ENCODE results near the gene ADGRL2.

The ADGRL2 gene

GRCh38 chr1:81982523-81982922 is 181.8 kb downstream of the ADGRL2 start:
- no peak for DNase-seq (ENCODE audit: low read depth in 2 of 2)

DNA sequence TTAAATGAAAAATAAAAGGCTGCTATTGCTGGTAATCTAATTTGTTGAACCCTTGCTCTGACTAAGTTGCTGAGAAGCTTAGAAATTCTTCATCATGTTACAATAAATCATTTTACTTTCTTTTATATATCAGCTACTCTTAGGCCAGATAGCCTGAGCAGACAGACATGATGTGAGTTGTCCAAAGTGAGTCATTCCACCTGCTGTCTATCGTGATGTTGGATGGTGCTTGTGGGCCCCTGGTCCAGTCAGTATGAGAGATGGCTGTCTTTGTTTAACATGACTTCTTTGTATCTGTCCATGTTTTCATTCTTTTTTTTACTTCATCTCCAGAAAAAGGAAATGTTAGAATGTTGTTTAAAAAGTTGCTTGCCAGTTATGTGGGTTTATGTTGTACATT is 188.8 kb downstream of the ADGRL2 start:
- DNase-seq (ENCODE audit: low read depth in 2 of 2): no peak

GRCh38 chr1:81990241-81990640 is 189.5 kb downstream of the ADGRL2 start:
- no peak for DNase-seq (ENCODE audit: low read depth in 2 of 2)

DNA sequence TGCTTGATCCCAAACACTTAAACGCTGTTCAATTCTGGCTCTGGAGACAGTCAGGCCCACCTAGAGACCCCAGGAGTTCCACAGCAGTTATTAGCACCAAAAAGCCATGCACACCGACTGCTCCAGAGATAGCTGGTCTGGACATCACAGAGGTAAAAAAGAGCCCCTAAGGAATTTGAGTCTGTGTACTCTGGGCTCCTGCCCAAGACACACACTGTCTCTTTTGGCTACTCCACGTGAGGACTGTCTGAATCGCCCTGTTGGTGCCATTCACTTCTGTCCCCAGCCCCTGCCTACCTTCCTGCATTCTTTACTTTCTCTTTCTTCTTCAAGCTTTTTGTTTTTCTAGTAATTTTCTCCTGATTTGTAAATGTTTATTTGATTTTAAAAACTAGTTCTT is 197.4 kb downstream of the ADGRL2 start:
- DNase-seq (ENCODE audit: low read depth in 2 of 2): no peak

GRCh38 chr1:81999364-81999763 is 198.6 kb downstream of the ADGRL2 start:
- no peak for DNase-seq (ENCODE audit: low read depth in 2 of 2)

- DNase-seq (ENCODE audit: low read depth in 2 of 2): no peak
Observed at GRCh38 chr1:82000221-82000620, 199.5 kb downstream of the ADGRL2 start.

DNA sequence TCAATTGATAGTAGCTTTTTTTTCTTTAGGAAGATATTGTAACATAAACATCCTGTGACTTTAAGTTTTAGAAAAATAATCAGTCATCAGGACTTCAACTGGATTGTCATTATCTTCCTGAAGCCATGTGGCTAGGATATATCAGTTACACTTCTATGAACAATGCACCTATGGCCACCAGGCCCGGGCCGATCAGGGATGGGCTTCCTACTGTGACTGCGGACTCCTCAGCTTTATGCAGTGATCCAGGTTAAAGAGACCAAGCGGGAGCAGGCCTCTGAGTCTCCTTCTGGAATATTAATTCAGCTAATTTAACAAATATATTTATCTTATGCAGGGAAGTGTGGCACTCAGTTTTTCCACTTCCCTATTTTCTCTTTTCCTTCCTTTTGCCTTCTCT is 200.6 kb downstream of the ADGRL2 start:
- no peak for DNase-seq (ENCODE audit: low read depth in 2 of 2)

- no peak for DNase-seq (ENCODE audit: low read depth in 2 of 2)
Observed at GRCh38 chr1:82007804-82008203, 207.1 kb downstream of the ADGRL2 start.

GRCh38 chr1:82013702-82014101 is 213.0 kb downstream of the ADGRL2 start:
- no peak for DNase-seq (ENCODE audit: low read depth in 2 of 2)

DNA sequence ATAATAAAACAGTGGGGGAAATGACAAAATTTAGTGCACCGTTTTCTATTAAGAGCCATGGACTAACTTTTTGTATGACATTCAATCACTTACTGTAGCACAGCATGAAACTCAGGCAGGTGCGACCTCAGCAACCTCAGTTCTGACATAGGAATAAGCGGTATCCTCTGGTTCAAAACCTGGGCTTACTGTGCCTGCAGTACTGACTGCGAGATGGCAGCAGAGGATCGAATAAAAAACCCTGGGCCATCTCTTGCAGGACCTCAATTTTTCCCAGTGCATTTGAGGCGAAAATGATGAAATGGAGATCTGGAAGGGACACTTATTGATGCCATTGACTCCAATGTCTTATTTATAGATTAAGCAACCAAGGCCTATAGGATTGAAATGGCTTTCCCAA is 214.7 kb downstream of the ADGRL2 start:
- no peak for DNase-seq (ENCODE audit: low read depth in 2 of 2)

DNA sequence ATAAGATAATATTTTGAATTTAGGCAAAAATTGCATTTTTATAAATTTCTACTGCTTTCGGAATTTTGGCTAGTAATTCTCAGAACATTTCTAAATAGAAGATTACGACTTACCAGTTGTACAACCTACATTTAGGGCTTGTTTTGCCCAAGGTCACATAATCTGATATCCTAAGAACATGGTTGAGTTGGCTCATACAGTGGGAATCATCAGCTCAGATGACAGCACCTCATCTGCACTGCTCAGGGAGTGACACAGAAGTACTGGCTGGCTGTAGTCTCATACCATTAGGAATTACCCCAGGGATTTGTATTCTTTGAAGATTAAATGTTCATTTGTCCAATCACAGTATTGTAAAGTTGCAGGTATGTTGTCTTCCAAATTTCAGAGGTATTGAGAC is 217.6 kb downstream of the ADGRL2 start:
- DNase-seq (ENCODE audit: low read depth in 2 of 2): no peak

GRCh38 chr1:82019508-82019907 is 218.8 kb downstream of the ADGRL2 start:
- no peak for DNase-seq (ENCODE audit: low read depth in 2 of 2)

DNA sequence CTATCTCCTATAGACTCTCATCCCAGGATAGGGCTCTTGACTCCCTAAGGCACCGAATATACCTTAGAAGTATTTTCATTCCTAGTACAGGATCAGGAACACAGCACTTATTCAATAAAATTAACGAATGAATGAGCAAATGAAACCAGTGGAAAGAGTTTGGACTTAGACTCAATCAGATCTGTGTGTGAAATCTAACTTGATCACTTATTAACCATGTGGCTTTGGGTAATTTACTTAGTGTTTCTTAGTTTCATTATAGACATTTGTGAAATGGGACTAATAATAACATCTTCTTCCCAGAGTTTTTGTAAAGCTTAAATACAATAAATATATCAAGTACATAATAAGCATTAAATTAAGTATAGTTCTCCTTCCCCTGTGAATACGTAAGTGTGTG is 230.1 kb downstream of the ADGRL2 start:
- DNase-seq (ENCODE audit: low read depth in 2 of 2): no peak

GRCh38 chr1:82032068-82032467 is 231.3 kb downstream of the ADGRL2 start:
- no peak for DNase-seq (ENCODE audit: low read depth in 2 of 2)

DNA sequence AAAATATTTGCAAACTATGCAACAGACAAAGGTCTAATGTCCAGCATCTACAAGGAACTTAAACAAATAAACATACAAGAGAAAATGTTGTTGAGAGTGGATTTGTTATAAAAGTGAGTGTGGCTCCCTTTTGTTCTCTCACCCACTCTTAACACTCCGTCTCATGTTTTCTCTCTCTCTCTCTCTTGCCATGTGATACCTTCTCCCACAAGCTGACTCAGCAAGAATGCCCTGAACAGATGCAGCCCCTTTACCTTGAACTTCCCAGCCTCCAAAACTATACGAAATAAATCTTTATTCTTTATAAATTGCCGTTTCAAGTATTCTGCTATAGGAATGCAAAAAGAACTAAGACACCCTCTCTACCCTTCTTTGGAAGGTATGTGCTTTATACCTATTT is 234.1 kb downstream of the ADGRL2 start:
- DNase-seq (ENCODE audit: low read depth in 2 of 2): no peak

Data from stimulated activated CD8-positive, alpha-beta memory T cell treated with anti-CD3 and anti-CD28 coated beads, Interleukin-7, amount 100 ng/mL, for 4 hours (primary cell).